Breast epithelium (tissue), 3 donors: ENCODE data around the gene LIPF.

Experiments
- POLR2A ChIP-seq: fragments of 450-650 bp; IDR thresholded peaks from one replicate; pipeline ENCODE4 v1.6.1; 2016; ENCODE audit warnings: antibody characterized with exemption, mild to moderate bottlenecking, moderate library complexity
- POLR2AphosphoS5 ChIP-seq, 3 donors: sonication (generic); formaldehyde crosslinking; IDR thresholded peaks; one replicate each; pipeline ENCODE4 v1.6.1; 2017; ENCODE audit warnings: antibody characterized with exemption in 3 of 3
- TF ChIP-seq, protein P1 (sequence below), 3 donors: fragments of 450-650 bp; IDR thresholded peaks; one replicate each; pipeline ENCODE4 v1.5.1; 2016 to 2017; ENCODE audit warnings: antibody characterized with exemption in 3 of 3, mild to moderate bottlenecking in 3 of 3, moderate library complexity in 3 of 3

DNA sequence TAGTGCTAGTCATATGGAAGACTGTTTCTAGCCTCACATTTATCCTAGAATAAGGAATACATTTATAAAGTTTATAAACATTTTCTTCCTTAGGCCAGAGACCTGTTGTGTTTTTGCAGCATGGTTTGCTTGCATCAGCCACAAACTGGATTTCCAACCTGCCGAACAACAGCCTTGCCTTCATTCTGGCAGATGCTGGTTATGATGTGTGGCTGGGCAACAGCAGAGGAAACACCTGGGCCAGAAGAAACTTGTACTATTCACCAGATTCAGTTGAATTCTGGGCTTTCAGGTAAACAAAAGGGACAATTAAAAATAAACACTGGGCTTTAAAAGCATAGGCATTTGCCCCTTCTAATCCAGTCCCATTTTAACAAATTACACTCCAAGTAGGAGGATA, 4.2 kb downstream of the LIPF start:
- TF ChIP-seq POLR2A (no peak), POLR2AphosphoS5 (IDR thresholded peaks at IDR 0.05) (no peak)
- TF ChIP-seq, protein P1, sequence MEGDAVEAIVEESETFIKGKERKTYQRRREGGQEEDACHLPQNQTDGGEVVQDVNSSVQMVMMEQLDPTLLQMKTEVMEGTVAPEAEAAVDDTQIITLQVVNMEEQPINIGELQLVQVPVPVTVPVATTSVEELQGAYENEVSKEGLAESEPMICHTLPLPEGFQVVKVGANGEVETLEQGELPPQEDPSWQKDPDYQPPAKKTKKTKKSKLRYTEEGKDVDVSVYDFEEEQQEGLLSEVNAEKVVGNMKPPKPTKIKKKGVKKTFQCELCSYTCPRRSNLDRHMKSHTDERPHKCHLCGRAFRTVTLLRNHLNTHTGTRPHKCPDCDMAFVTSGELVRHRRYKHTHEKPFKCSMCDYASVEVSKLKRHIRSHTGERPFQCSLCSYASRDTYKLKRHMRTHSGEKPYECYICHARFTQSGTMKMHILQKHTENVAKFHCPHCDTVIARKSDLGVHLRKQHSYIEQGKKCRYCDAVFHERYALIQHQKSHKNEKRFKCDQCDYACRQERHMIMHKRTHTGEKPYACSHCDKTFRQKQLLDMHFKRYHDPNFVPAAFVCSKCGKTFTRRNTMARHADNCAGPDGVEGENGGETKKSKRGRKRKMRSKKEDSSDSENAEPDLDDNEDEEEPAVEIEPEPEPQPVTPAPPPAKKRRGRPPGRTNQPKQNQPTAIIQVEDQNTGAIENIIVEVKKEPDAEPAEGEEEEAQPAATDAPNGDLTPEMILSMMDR (IDR thresholded peaks at IDR 0.05): no peak
